ENCODE results near the gene SND1.
"Not testable (repeated sequence)": the region's sequence is repeated elsewhere in the genome, so short reads cannot be mapped to it uniquely, and the experiment has no call there.

Gene SND1

GRCh38 chr7:127652333-127653248 lies 597 bp downstream of the SND1 start:
- DNase-seq (ENCODE audit: low spot score), result no peak

GRCh38 chr7:127653396-127653795 lies 1.4 kb downstream of the SND1 start:
- no peak for DNase-seq (ENCODE audit: low spot score)

- no peak for DNase-seq (ENCODE audit: low spot score)
These were observed 2.7 kb downstream of the SND1 start for GRCh38 chr7:127654404-127655394.

GRCh38 chr7:127655720-127656119 lies 3.7 kb downstream of the SND1 start:
- DNase-seq (ENCODE audit: low spot score), result no peak

GRCh38 chr7:127657500-127657899 lies 5.5 kb downstream of the SND1 start:
- DNase-seq (ENCODE audit: low spot score), result no peak

GRCh38 chr7:127658970-127659630 lies 7.1 kb downstream of the SND1 start:
- no peak for DNase-seq (ENCODE audit: low spot score)

GRCh38 chr7:127665922-127666321 lies 13.9 kb downstream of the SND1 start:
- DNase-seq (ENCODE audit: low spot score), result no peak

GRCh38 chr7:127666602-127667001 lies 14.6 kb downstream of the SND1 start:
- no peak for DNase-seq (ENCODE audit: low spot score)

GRCh38 chr7:127667017-127667670 lies 15.2 kb downstream of the SND1 start:
- DNase-seq (ENCODE audit: low spot score), result no peak

GRCh38 chr7:127667759-127668530 lies 16.0 kb downstream of the SND1 start:
- no peak for DNase-seq (ENCODE audit: low spot score)

GRCh38 chr7:127671341-127671740 lies 19.3 kb downstream of the SND1 start:
- DNase-seq (ENCODE audit: low spot score), result no peak

- no peak for DNase-seq (ENCODE audit: low spot score)
These were observed 21.9 kb downstream of the SND1 start for GRCh38 chr7:127673902-127674301.

- no peak for DNase-seq (ENCODE audit: low spot score)
These were observed 22.4 kb downstream of the SND1 start for GRCh38 chr7:127674361-127674760.

- DNase-seq (ENCODE audit: low spot score), result not testable (repeated sequence)
These were observed 22.9 kb downstream of the SND1 start for GRCh38 chr7:127674923-127675322.

- DNase-seq (ENCODE audit: low spot score), result no peak
These were observed 23.7 kb downstream of the SND1 start for GRCh38 chr7:127675721-127676120.

GRCh38 chr7:127677433-127678230 lies 25.6 kb downstream of the SND1 start:
- DNase-seq (ENCODE audit: low spot score), result no peak

GRCh38 chr7:127678337-127678736 lies 26.3 kb downstream of the SND1 start:
- DNase-seq (ENCODE audit: low spot score), result no peak

- DNase-seq (ENCODE audit: low spot score), result no peak
These were observed 27.0 kb downstream of the SND1 start for GRCh38 chr7:127678947-127679346.

GRCh38 chr7:127680983-127681382 lies 29.0 kb downstream of the SND1 start:
- DNase-seq (ENCODE audit: low spot score), result no peak

- no peak for DNase-seq (ENCODE audit: low spot score)
These were observed 30.1 kb downstream of the SND1 start for GRCh38 chr7:127682140-127682539.
